HepG2 (cell line): ENCODE measurements around the gene GCSAM.

Experiments used
- SP5 ChIP-seq: IDR thresholded peaks from 2 replicates; pipeline ENCODE4 v1.6.1; 2016; ENCODE audit warnings: low read depth, borderline replicate concordance
- ZBTB7A ChIP-seq: sonication (generic); formaldehyde crosslinking; IDR thresholded peaks from 2 replicates; pipeline ENCODE4 v1.8.0; 2022; ENCODE audit warnings: mild to moderate bottlenecking, missing genetic modification reagents
- TF ChIP-seq, protein P1 (sequence below): IDR thresholded peaks from 2 replicates; pipeline ENCODE4 v1.6.1; 2016; ENCODE audit warnings: missing genetic modification reagents, missing compliant biosample characterization

DNA sequence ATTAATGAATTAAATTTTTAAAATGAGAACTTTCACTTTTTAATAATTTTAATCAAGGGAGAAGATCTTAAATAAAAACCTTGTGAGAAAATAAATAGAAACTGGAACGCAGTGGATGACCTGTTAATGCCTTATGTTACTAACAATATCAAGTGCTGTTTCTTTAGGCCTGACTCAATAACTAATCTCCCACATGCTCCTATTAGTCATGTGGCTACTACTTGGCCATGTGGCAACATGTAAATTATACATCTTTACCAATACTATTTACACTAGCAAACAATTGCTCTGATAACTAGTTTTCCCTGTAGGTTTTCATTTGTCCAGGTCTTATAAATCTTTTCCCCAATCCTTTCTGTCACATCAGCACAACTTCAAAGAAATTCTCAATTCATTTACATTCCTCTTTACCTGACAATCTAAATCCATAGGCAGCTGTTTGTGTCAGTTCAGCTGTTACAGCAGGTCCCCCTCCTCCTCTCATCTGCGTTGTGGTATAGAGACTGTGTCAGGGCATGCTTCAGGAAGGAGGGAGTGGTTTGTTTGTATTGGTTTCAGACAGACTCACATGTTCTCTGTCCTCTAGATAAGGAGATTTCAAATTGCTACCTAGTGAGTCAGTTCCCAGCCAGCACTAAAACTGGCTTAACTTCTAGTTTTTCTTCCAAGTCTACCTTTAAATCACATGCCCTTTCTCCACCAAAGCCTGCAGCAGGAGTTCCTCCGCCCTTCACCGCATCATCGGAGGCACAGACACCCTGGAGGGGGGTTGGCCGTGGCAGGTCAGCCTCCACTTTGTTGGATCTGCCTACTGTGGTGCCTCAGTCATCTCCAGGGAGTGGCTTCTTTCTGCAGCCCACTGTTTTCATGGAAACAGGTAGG is 58.2 kb downstream of the GCSAM start:
- no peak for TF ChIP-seq ZBTB7A (CRISPR knock-in tag)
- peak; percentile 42; the same call in 1 of the 2 replicates for TF ChIP-seq SP5 (CRISPR knock-in tag)
- TF ChIP-seq, protein P1, sequence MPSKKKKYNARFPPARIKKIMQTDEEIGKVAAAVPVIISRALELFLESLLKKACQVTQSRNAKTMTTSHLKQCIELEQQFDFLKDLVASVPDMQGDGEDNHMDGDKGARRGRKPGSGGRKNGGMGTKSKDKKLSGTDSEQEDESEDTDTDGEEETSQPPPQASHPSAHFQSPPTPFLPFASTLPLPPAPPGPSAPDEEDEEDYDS (CRISPR knock-in tag) = no peak
